HG02943 (cell line): ENCODE measurements around the gene MROH8.
"Not testable (repeated sequence)": the region's sequence is repeated elsewhere in the genome, so short reads cannot be mapped to it uniquely, and the experiment has no call there.

ENCODE experiments used
- ATAC-seq: cut with Tn5 transposase; IDR thresholded peaks from one replicate; pipeline ENCODE4 v1.9.1; 2021; ENCODE audit warnings: mild to moderate bottlenecking, low read depth, moderate library complexity; ENCODE audit not compliant: unreplicated experiment

MROH8 gene

GRCh38 chr20:37161830-37162549, 17.4 kb downstream of the MROH8 start:
- ATAC-seq: no peak

GRCh38 chr20:37160683-37161082, 18.7 kb downstream of the MROH8 start:
- ATAC-seq: no peak

GRCh38 chr20:37158248-37158647, 21.1 kb downstream of the MROH8 start:
- ATAC-seq: no peak

GRCh38 chr20:37155987-37156386, 23.4 kb downstream of the MROH8 start:
- ATAC-seq: no peak

- ATAC-seq: no peak
Measured at GRCh38 chr20:37154684-37155298, 24.6 kb downstream of the MROH8 start.

- no peak for ATAC-seq
Measured at GRCh38 chr20:37152284-37152683, 27.1 kb downstream of the MROH8 start.

GRCh38 chr20:37151529-37151928, 27.8 kb downstream of the MROH8 start:
- no peak for ATAC-seq

GRCh38 chr20:37150864-37151263, 28.5 kb downstream of the MROH8 start:
- ATAC-seq: not testable (repeated sequence)

GRCh38 chr20:37147250-37147649, 32.1 kb downstream of the MROH8 start:
- ATAC-seq: no peak

GRCh38 chr20:37144856-37145404, 34.4 kb downstream of the MROH8 start:
- no peak for ATAC-seq

- no peak for ATAC-seq
Measured at GRCh38 chr20:37142708-37143107, 36.6 kb downstream of the MROH8 start.

- no peak for ATAC-seq
Measured at GRCh38 chr20:37137547-37137946, 41.8 kb downstream of the MROH8 start.

GRCh38 chr20:37133952-37134351, 45.4 kb downstream of the MROH8 start:
- ATAC-seq: no peak

- no peak for ATAC-seq
Measured at GRCh38 chr20:37131486-37131885, 47.9 kb downstream of the MROH8 start.

GRCh38 chr20:37128803-37129202, 50.5 kb downstream of the MROH8 start:
- no peak for ATAC-seq

GRCh38 chr20:37126290-37126689, 53.1 kb downstream of the MROH8 start:
- ATAC-seq: not testable (repeated sequence)

- ATAC-seq: no peak
Measured at GRCh38 chr20:37123441-37123840, 55.9 kb downstream of the MROH8 start.

GRCh38 chr20:37120497-37120896, 58.9 kb downstream of the MROH8 start:
- no peak for ATAC-seq

- no peak for ATAC-seq
Measured at GRCh38 chr20:37119356-37120036, 59.9 kb downstream of the MROH8 start.

- no peak for ATAC-seq
Measured at GRCh38 chr20:37114012-37114411, 65.3 kb downstream of the MROH8 start.

GRCh38 chr20:37111926-37112455, 67.4 kb downstream of the MROH8 start:
- ATAC-seq: no peak
